ENCODE data around the gene GSTCD.
"Not testable (repeated sequence)": the region's sequence is repeated elsewhere in the genome, so short reads cannot be mapped to it uniquely, and the experiment has no call there.

The GSTCD gene

GRCh38 chr4:105741548-105741947 is 33.0 kb downstream of the GSTCD start:
- in situ Hi-C loops (cut with MboI; ENCODE audit: low sequenced_read_pairs), result no loop called here
- H3K4me3 ChIP-seq, result no peak overlapping the region
- peaks cover 7% of the 10 kb centered on the region; the same call in 1 of the 2 replicates for H3K9me3 ChIP-seq
- no peaks in the 10 kb centered on the region for H3K27me3 ChIP-seq (ENCODE audit: low read depth)
- DNase-seq (ENCODE audit: low spot score in 2 of 2), result no peak
- H3K36me3 ChIP-seq (replicated peaks), result peaks cover 7% of the 10 kb centered on the region
- H3K4me1 ChIP-seq, result no peaks in the 10 kb centered on the region; the same call in 1 of the 2 replicates

- Histone ChIP-seq H3K4me3 (no peak overlapping the region), H3K27me3 (ENCODE audit: low read depth) (no peaks in the 10 kb centered on the region), H3K4me1 (peaks cover 7% of the 10 kb centered on the region), H3K36me3 (replicated peaks) (no peaks in the 10 kb centered on the region), H3K9me3 (no peaks in the 10 kb centered on the region)
- DNase-seq (ENCODE audit: low spot score in 2 of 2), result no peak
- in situ Hi-C loops (cut with MboI; ENCODE audit: low sequenced_read_pairs), result no loop called here
These were observed 39.6 kb downstream of the GSTCD start for GRCh38 chr4:105748222-105748621.

GRCh38 chr4:105751718-105752299 is 43.2 kb downstream of the GSTCD start:
- in situ Hi-C loops (cut with MboI; ENCODE audit: low sequenced_read_pairs), result no loop called here
- no peaks in the 10 kb centered on the region for H3K27me3 ChIP-seq (ENCODE audit: low read depth)

GRCh38 chr4:105753361-105753760 is 44.8 kb downstream of the GSTCD start:
- Histone ChIP-seq H3K4me1 (peaks cover 7% of the 10 kb centered on the region; the same call in 1 of the 2 replicates), H3K36me3 (replicated peaks) (no peaks in the 10 kb centered on the region), H3K27me3 (ENCODE audit: low read depth) (no peaks in the 10 kb centered on the region), H3K4me3 (no peak overlapping the region), H3K9me3 (no peaks in the 10 kb centered on the region)
- in situ Hi-C loops (cut with MboI; ENCODE audit: low sequenced_read_pairs), result no loop called here
- no peak for DNase-seq (ENCODE audit: low spot score in 2 of 2)

More at GRCh38 chr4:105751718-105752299, 43.2 kb downstream of the GSTCD start:
- no peak overlapping the region for H3K4me3 ChIP-seq
- H3K9me3 ChIP-seq, result no peaks in the 10 kb centered on the region
- peaks cover 7% of the 10 kb centered on the region; the same call in 1 of the 2 replicates for H3K4me1 ChIP-seq
- no peaks in the 10 kb centered on the region for H3K36me3 ChIP-seq (replicated peaks)
- DNase-seq (ENCODE audit: low spot score in 2 of 2), result peak in 1 of 2 experiments; percentile 38

- H3K4me1 ChIP-seq, result peaks cover 7% of the 10 kb centered on the region; the same call in 1 of the 2 replicates
- no peaks in the 10 kb centered on the region for H3K9me3 ChIP-seq
- in situ Hi-C loops (cut with MboI; ENCODE audit: low sequenced_read_pairs), result no loop called here
- H3K4me3 ChIP-seq, result no peak overlapping the region
- no peaks in the 10 kb centered on the region for H3K36me3 ChIP-seq (replicated peaks)
- no peaks in the 10 kb centered on the region for H3K27me3 ChIP-seq (ENCODE audit: low read depth)
- no peak for DNase-seq (ENCODE audit: low spot score in 2 of 2)
These were observed 46.8 kb downstream of the GSTCD start for GRCh38 chr4:105755375-105755774.

- no peak for DNase-seq (ENCODE audit: low spot score in 2 of 2)
- H3K4me3 ChIP-seq, result no peak overlapping the region
- no peaks in the 10 kb centered on the region for H3K27me3 ChIP-seq (ENCODE audit: low read depth)
- no peaks in the 10 kb centered on the region for H3K4me1 ChIP-seq
- H3K36me3 ChIP-seq (replicated peaks), result no peaks in the 10 kb centered on the region
- in situ Hi-C loops (cut with MboI; ENCODE audit: low sequenced_read_pairs), result no loop called here
- H3K9me3 ChIP-seq, result no peaks in the 10 kb centered on the region
These were observed 50.4 kb downstream of the GSTCD start for GRCh38 chr4:105758958-105759357.

- DNase-seq (ENCODE audit: low spot score in 2 of 2), result no peak
- H3K9me3 ChIP-seq, result no peaks in the 10 kb centered on the region
- H3K4me3 ChIP-seq, result no peak overlapping the region
- no peaks in the 10 kb centered on the region for H3K36me3 ChIP-seq (replicated peaks)
- H3K4me1 ChIP-seq, result no peaks in the 10 kb centered on the region
- H3K27me3 ChIP-seq (ENCODE audit: low read depth), result no peaks in the 10 kb centered on the region
- in situ Hi-C loops (cut with MboI; ENCODE audit: low sequenced_read_pairs), result no loop called here
These were observed 57.3 kb downstream of the GSTCD start for GRCh38 chr4:105765690-105766407.

- Histone ChIP-seq H3K4me1 (no peaks in the 10 kb centered on the region), H3K27me3 (ENCODE audit: low read depth) (no peaks in the 10 kb centered on the region), H3K9me3 (0 out of 2 replicates have a peak, but pooled peaks cover 2% of the 10 kb centered on the region), H3K36me3 (replicated peaks) (no peaks in the 10 kb centered on the region), H3K4me3 (no peak overlapping the region)
- DNase-seq (ENCODE audit: low spot score in 2 of 2), result no peak
- in situ Hi-C loops (cut with MboI; ENCODE audit: low sequenced_read_pairs), result no loop called here
These were observed 59.0 kb downstream of the GSTCD start for GRCh38 chr4:105767579-105767978.

GRCh38 chr4:105770524-105770923 is 61.9 kb downstream of the GSTCD start:
- H3K4me1 ChIP-seq; H3K27me3 ChIP-seq (ENCODE audit: low read depth); DNase-seq (ENCODE audit: low spot score in 2 of 2); in situ Hi-C loops (cut with MboI; ENCODE audit: low sequenced_read_pairs); H3K9me3 ChIP-seq; H3K4me3 ChIP-seq; H3K36me3 ChIP-seq (replicated peaks): not testable (repeated sequence)

GRCh38 chr4:105772065-105772464 is 63.5 kb downstream of the GSTCD start:
- H3K9me3 ChIP-seq; H3K4me1 ChIP-seq; H3K4me3 ChIP-seq; DNase-seq (ENCODE audit: low spot score in 2 of 2); in situ Hi-C loops (cut with MboI; ENCODE audit: low sequenced_read_pairs); H3K27me3 ChIP-seq (ENCODE audit: low read depth); H3K36me3 ChIP-seq (replicated peaks): not testable (repeated sequence)

GRCh38 chr4:105775760-105776415 is 67.3 kb downstream of the GSTCD start:
- H3K4me1 ChIP-seq; H3K36me3 ChIP-seq (replicated peaks); in situ Hi-C loops (cut with MboI; ENCODE audit: low sequenced_read_pairs); H3K4me3 ChIP-seq; H3K9me3 ChIP-seq; H3K27me3 ChIP-seq (ENCODE audit: low read depth); DNase-seq (ENCODE audit: low spot score in 2 of 2): not testable (repeated sequence)

- DNase-seq (ENCODE audit: low spot score in 2 of 2), result no peak
- no peaks in the 10 kb centered on the region for H3K36me3 ChIP-seq (replicated peaks)
- no peak overlapping the region for H3K4me3 ChIP-seq
- H3K4me1 ChIP-seq, result no peaks in the 10 kb centered on the region
- in situ Hi-C loops (cut with MboI; ENCODE audit: low sequenced_read_pairs), result no loop called here
- no peaks in the 10 kb centered on the region for H3K27me3 ChIP-seq (ENCODE audit: low read depth)
- no peaks in the 10 kb centered on the region for H3K9me3 ChIP-seq
These were observed 71.6 kb downstream of the GSTCD start for GRCh38 chr4:105780176-105780575.

GRCh38 chr4:105784761-105785160 is 76.2 kb downstream of the GSTCD start:
- Histone ChIP-seq H3K36me3 (replicated peaks) (no peaks in the 10 kb centered on the region), H3K27me3 (ENCODE audit: low read depth) (no peaks in the 10 kb centered on the region), H3K4me1 (no peaks in the 10 kb centered on the region), H3K9me3 (no peaks in the 10 kb centered on the region), H3K4me3 (no peak overlapping the region)
- DNase-seq (ENCODE audit: low spot score in 2 of 2), result no peak
- in situ Hi-C loops (cut with MboI; ENCODE audit: low sequenced_read_pairs), result no loop called here

- Histone ChIP-seq H3K4me3 (no peak overlapping the region), H3K36me3 (replicated peaks) (no peaks in the 10 kb centered on the region), H3K9me3 (no peaks in the 10 kb centered on the region), H3K27me3 (ENCODE audit: low read depth) (no peaks in the 10 kb centered on the region), H3K4me1 (no peaks in the 10 kb centered on the region)
- no peak for DNase-seq (ENCODE audit: low spot score in 2 of 2)
- in situ Hi-C loops (cut with MboI; ENCODE audit: low sequenced_read_pairs), result no loop called here
These were observed 77.2 kb downstream of the GSTCD start for GRCh38 chr4:105785792-105786191.
